GM23338 (cell line): ENCODE measurements around the gene NTM. TPM values are rescaled to one million over a fixed set of nuclear protein-coding genes. Genes with fewer than 3 reads are reported as not detected.

Experiments used
- ATAC-seq: fragments of 200-7000 bp; cut with Tn5 transposase; 3 replicates; pipeline ENCODE4 v1.9.1; 2020
- DNase-seq: peaks from one replicate; pipeline ENCODE4 v3.0.0-alpha.2; 2015; ENCODE audit warnings: low spot score
- H2AFZ ChIP-seq: fragments of 200-600 bp; sonication (generic); 2 replicates; pipeline ENCODE4 v1.8.0; 2016; ENCODE audit warnings: antibody characterized with exemption, mild to moderate bottlenecking, moderate library complexity
- H3F3A ChIP-seq: fragments of 200-600 bp; sonication (generic); replicated peaks from 2 replicates; pipeline ENCODE4 v1.8.0; 2017; ENCODE audit warnings: antibody characterized with exemption, mixed run types, low read depth
- H3K27ac ChIP-seq: fragments of 200-600 bp; sonication (generic); 2 replicates; pipeline ENCODE4 v1.6.1; 2016; ENCODE audit warnings: low read depth
- H3K27me3 ChIP-seq: fragments of 200-600 bp; sonication (generic); 2 replicates; pipeline ENCODE4 v1.8.0; 2016; ENCODE audit warnings: mild to moderate bottlenecking, mixed run types, moderate library complexity; ENCODE audit not compliant: insufficient read depth
- H3K36me3 ChIP-seq: fragments of 200-600 bp; sonication (generic); 2 replicates; pipeline ENCODE4 v1.8.0; 2016; ENCODE audit warnings: mild to moderate bottlenecking; ENCODE audit not compliant: insufficient read depth
- H3K4me1 ChIP-seq: fragments of 200-600 bp; sonication (generic); 2 replicates; pipeline ENCODE4 v1.8.0; 2016; ENCODE audit warnings: mild to moderate bottlenecking, moderate library complexity; ENCODE audit not compliant: insufficient read depth
- H3K4me2 ChIP-seq: fragments of 200-600 bp; sonication (generic); 2 replicates; pipeline ENCODE4 v1.7.1; 2017; ENCODE audit warnings: mixed run types
- H3K4me3 ChIP-seq: fragments of 200-600 bp; sonication (generic); 2 replicates; pipeline ENCODE4 v1.6.1; 2016; ENCODE audit warnings: mixed run types
- H3K79me2 ChIP-seq: fragments of 200-600 bp; sonication (generic); replicated peaks from 2 replicates; pipeline ENCODE4 v1.8.0; 2017; ENCODE audit warnings: mild to moderate bottlenecking; ENCODE audit not compliant: insufficient read depth
- H3K9me2 ChIP-seq: fragments of 200-600 bp; sonication (generic); 2 replicates; pipeline ENCODE4 v1.8.0; 2017; ENCODE audit not compliant: insufficient read depth
- H4K20me1 ChIP-seq: fragments of 200-600 bp; sonication (generic); replicated peaks from 2 replicates; pipeline ENCODE4 v1.8.0; 2017; ENCODE audit warnings: mild to moderate bottlenecking; ENCODE audit not compliant: insufficient read depth
- H3K27ac Mint-ChIP-seq: 2 replicates; pipeline ENCODE4 v1.8.0; 2020; ENCODE audit warnings: inconsistent platforms, mild to moderate bottlenecking, moderate library complexity, mixed read lengths
- H3K27me3 Mint-ChIP-seq: 3 replicates; pipeline ENCODE4 v1.8.0; 2022; ENCODE audit warnings: low read depth, mild to moderate bottlenecking, moderate library complexity, mixed read lengths, inconsistent platforms; ENCODE audit not compliant: insufficient read depth, poor library complexity
- H3K36me3 Mint-ChIP-seq: 3 replicates; pipeline ENCODE4 v1.8.0; 2021; ENCODE audit warnings: low read depth, mild to moderate bottlenecking, inconsistent platforms, moderate library complexity, mixed read lengths
- H3K4me1 Mint-ChIP-seq: 3 replicates; pipeline ENCODE4 v1.8.0; 2020; ENCODE audit warnings: mild to moderate bottlenecking, inconsistent platforms, mixed read lengths
- H3K4me3 Mint-ChIP-seq: 3 replicates; pipeline ENCODE4 v1.8.0; 2021; ENCODE audit warnings: moderate library complexity, mild to moderate bottlenecking, inconsistent platforms, mixed read lengths
- H3K9me3 Mint-ChIP-seq: 3 replicates; pipeline ENCODE4 v1.8.0; 2020; ENCODE audit warnings: moderate library complexity, mild to moderate bottlenecking, inconsistent platforms, mixed read lengths
- CREB1 ChIP-seq: fragments of 250-450 bp; sonication (Bioruptor Pico); IDR thresholded peaks from 2 replicates; pipeline ENCODE4 v1.5.0; 2020; ENCODE audit warnings: low read depth, mild to moderate bottlenecking, moderate library complexity
- ETS1 ChIP-seq: IDR thresholded peaks from 2 replicates; pipeline ENCODE4 v1.6.1; 2016; ENCODE audit warnings: antibody characterized with exemption
- EZH2phosphoT487 ChIP-seq: fragments of 200-600 bp; sonication (generic); IDR thresholded peaks from one replicate; pipeline ENCODE4 v1.8.1; 2018; ENCODE audit warnings: antibody characterized with exemption; ENCODE audit not compliant: unreplicated experiment
- JUNB ChIP-seq: IDR thresholded peaks from one replicate; pipeline ENCODE4 v1.6.1; 2016; ENCODE audit warnings: antibody characterized with exemption; ENCODE audit not compliant: unreplicated experiment
- POLR2AphosphoS5 ChIP-seq: IDR thresholded peaks from 2 replicates; pipeline ENCODE4 v1.6.1; 2016; ENCODE audit warnings: antibody characterized with exemption, low read depth
- ZNF331 ChIP-seq: fragments of 250-450 bp; sonication (Bioruptor Pico); IDR thresholded peaks from 2 replicates; pipeline ENCODE4 v1.5.0; 2020; ENCODE audit warnings: low read depth, mild to moderate bottlenecking, moderate library complexity
- polyA plus RNA-seq: library from polyadenylated mRNA; unstranded; fragments of >200 nt; fragmentation: Nextera tagmentation; extraction: Ambion mirVana; gene quantifications from 2 replicates; pipeline ENCODE4 v1.2.1, GENCODE V29; 2016
- total RNA-seq: library from RNA; depleted of rRNA; stranded (reverse); fragments of >200 nt; shearing (Covaris generic); gene quantifications from 2 replicates; pipeline ENCODE4 v1.2.3, GENCODE V29; 2014
- TF ChIP-seq, protein P1 (sequence below), 2 experiments: fragments of 200-600 bp in 1 of 2; sonication (generic) in 1 of 2; conservative IDR thresholded peaks; 2 replicates each; pipeline versions ENCODE4 v1.5.1 to v1.6.1; 2016 to 2017; ENCODE audit warnings: antibody characterized with exemption in 2 of 2, low read depth in 2 of 2, mild to moderate bottlenecking in 2 of 2, moderate library complexity in 1 of 2
- TF ChIP-seq, protein P2 (sequence below): IDR thresholded peaks from one replicate; pipeline ENCODE4 v1.6.1; 2018; ENCODE audit warnings: antibody characterized with exemption; ENCODE audit not compliant: unreplicated experiment

The NTM gene
- total and polyA plus RNA-seq, 2 experiments from 2014 or later = 10.6 to 14.6 TPM

- TF ChIP-seq, protein P1, sequence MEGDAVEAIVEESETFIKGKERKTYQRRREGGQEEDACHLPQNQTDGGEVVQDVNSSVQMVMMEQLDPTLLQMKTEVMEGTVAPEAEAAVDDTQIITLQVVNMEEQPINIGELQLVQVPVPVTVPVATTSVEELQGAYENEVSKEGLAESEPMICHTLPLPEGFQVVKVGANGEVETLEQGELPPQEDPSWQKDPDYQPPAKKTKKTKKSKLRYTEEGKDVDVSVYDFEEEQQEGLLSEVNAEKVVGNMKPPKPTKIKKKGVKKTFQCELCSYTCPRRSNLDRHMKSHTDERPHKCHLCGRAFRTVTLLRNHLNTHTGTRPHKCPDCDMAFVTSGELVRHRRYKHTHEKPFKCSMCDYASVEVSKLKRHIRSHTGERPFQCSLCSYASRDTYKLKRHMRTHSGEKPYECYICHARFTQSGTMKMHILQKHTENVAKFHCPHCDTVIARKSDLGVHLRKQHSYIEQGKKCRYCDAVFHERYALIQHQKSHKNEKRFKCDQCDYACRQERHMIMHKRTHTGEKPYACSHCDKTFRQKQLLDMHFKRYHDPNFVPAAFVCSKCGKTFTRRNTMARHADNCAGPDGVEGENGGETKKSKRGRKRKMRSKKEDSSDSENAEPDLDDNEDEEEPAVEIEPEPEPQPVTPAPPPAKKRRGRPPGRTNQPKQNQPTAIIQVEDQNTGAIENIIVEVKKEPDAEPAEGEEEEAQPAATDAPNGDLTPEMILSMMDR (conservative IDR thresholded peaks at IDR 0.05; ENCODE audit: low read depth in 2 of 2) = no peak
- TF ChIP-seq JUNB (no peak), POLR2AphosphoS5 (no peak), ETS1 (no peak), ZNF331 (CRISPR knock-in tag) (no peak)
- TF ChIP-seq, protein P2, sequence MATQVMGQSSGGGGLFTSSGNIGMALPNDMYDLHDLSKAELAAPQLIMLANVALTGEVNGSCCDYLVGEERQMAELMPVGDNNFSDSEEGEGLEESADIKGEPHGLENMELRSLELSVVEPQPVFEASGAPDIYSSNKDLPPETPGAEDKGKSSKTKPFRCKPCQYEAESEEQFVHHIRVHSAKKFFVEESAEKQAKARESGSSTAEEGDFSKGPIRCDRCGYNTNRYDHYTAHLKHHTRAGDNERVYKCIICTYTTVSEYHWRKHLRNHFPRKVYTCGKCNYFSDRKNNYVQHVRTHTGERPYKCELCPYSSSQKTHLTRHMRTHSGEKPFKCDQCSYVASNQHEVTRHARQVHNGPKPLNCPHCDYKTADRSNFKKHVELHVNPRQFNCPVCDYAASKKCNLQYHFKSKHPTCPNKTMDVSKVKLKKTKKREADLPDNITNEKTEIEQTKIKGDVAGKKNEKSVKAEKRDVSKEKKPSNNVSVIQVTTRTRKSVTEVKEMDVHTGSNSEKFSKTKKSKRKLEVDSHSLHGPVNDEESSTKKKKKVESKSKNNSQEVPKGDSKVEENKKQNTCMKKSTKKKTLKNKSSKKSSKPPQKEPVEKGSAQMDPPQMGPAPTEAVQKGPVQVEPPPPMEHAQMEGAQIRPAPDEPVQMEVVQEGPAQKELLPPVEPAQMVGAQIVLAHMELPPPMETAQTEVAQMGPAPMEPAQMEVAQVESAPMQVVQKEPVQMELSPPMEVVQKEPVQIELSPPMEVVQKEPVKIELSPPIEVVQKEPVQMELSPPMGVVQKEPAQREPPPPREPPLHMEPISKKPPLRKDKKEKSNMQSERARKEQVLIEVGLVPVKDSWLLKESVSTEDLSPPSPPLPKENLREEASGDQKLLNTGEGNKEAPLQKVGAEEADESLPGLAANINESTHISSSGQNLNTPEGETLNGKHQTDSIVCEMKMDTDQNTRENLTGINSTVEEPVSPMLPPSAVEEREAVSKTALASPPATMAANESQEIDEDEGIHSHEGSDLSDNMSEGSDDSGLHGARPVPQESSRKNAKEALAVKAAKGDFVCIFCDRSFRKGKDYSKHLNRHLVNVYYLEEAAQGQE = no peak
These were observed 60.2 kb downstream of the NTM start (continued) for GRCh38 chr11:131430473-131431208.

DNA sequence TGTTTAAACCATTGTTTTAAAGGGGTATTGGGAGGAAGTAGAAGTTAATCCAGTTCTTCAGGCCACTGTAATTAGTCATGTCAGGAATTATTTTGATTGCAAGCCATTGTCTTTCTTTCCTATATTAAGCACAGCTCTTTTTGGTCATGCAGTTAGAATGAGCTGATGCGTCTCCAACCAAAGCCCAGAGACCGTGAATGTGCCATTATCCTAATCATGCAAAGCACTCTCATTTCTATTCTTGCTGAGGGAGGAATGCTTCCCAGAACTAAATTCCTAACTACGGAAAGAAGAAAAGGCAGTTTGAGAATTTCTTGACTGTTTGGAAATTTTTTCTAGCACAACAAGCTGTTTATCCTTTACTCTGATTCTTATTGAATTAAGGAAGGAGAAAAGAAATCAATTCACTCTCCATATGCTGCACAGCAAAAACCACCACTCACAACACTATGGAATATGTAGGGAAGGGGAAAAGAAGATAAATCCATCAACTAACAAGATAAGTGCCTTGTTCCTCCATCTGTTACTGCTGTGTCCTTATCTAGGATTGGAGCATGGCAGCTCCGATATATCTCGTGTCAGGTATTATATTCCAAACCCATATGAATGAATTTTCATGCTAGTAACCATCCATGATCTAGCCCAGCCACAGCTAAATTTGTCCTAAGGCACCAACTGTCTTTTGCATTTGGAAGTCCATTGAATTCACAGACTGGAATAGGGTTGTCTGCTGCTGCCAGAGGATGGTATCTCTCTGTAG, 70.8 kb downstream of the NTM start:
- H3K9me3 Mint-ChIP-seq = peaks cover 47% of the 10 kb centered on the region
- Histone ChIP-seq H3F3A (no peaks in the 10 kb centered on the region), H3K27ac (no peak overlapping the region), H3K79me2 (no peaks in the 10 kb centered on the region), H3K4me2 (no peak overlapping the region), H2AFZ (no peak overlapping the region), H3K9me2 (peaks cover 15% of the 10 kb centered on the region; the same call in 1 of the 2 replicates), H3K4me1 (no peaks in the 10 kb centered on the region), H4K20me1 (no peaks in the 10 kb centered on the region), H3K36me3 (peaks cover 6% of the 10 kb centered on the region; the same call in 1 of the 2 replicates), H3K4me3 (no peak overlapping the region), H3K27me3 (no peaks in the 10 kb centered on the region)
- H3K36me3 Mint-ChIP-seq = peaks cover 33% of the 10 kb centered on the region
- peaks cover 5% of the 10 kb centered on the region for H3K27me3 Mint-ChIP-seq
- H3K4me3 Mint-ChIP-seq = no peak overlapping the region
- no peaks in the 10 kb centered on the region for H3K4me1 Mint-ChIP-seq
- ATAC-seq (no peak), DNase-seq (no peak)
- H3K27ac Mint-ChIP-seq = no peak overlapping the region
- TF ChIP-seq CREB1 (CRISPR knock-in tag) (no peak), POLR2AphosphoS5 (no peak), EZH2phosphoT487 (no peak), ETS1 (no peak)
